ENCODE data around the gene TRPM3. TPM values are rescaled to one million over a fixed set of nuclear protein-coding genes. Genes with fewer than 3 reads are reported as not detected.

Gene TRPM3
- total and polyA plus RNA-seq, 4 experiments from 2014 or later = not detected

GRCh38 chr9:70577671-70578070 lies 543.8 kb downstream of the TRPM3 start:
- Mint-ChIP-seq H3K4me3 (no peak overlapping the region), H3K27me3 (no peaks in the 10 kb centered on the region), H3K36me3 (no peaks in the 10 kb centered on the region), H3K4me1 (peaks cover 0 to 4% (median under 1%) of the 10 kb centered on the region in 4 donors), H3K27ac (no peak overlapping the region), H3K9me3 (no peaks in the 10 kb centered on the region)
- Histone ChIP-seq H3K27ac (ENCODE audit: low read depth, low read length) (no peak overlapping the region), H3K4me3 (ENCODE audit: low read length in 2 of 2) (no peak overlapping the region), H3K4me1 (ENCODE audit: insufficient read depth, low read length) (no peaks in the 10 kb centered on the region), H3K9me3 (ENCODE audit: control insufficient read depth in 1 of 2, low read length in 2 of 2) (no peaks in the 10 kb centered on the region), H3K36me3 (ENCODE audit: insufficient read depth, low read length) (no peaks in the 10 kb centered on the region), H3K27me3 (ENCODE audit: insufficient read depth, low read length) (no peaks in the 10 kb centered on the region)
- DNase-seq = no peak
- intact Hi-C loops (cut with micrococcal nuclease) = no loop called here
- ChIA-PET CTCF (ENCODE audit: partially characterized antibody) (interaction anchor here (0.9 to 2.1 kb wide), 5 partner anchors 9 to 237 kb away, joined by 3 to 6 read pairs (median 3); no protein-coding TSS in a partner anchor), POLR2A (ENCODE audit: partially characterized antibody) (no interaction called here)

- Histone ChIP-seq H3K4me1 (ENCODE audit: insufficient read depth, low read length) (no peaks in the 10 kb centered on the region), H3K27ac (ENCODE audit: low read depth, low read length) (no peak overlapping the region), H3K4me3 (ENCODE audit: low read length in 2 of 2) (no peak overlapping the region), H3K27me3 (ENCODE audit: insufficient read depth, low read length) (no peaks in the 10 kb centered on the region), H3K36me3 (ENCODE audit: insufficient read depth, low read length) (no peaks in the 10 kb centered on the region), H3K9me3 (ENCODE audit: control insufficient read depth in 1 of 2, low read length in 2 of 2) (no peaks in the 10 kb centered on the region)
- intact Hi-C loops (cut with micrococcal nuclease) = no loop called here
- CTCF ChIA-PET (ENCODE audit: partially characterized antibody) = interaction anchor here (1.0 to 2.6 kb wide), 2 partner anchors 9 to 13 kb away, joined by 3 to 9 read pairs; no protein-coding TSS in a partner anchor
- no peak overlapping the region for H3K27ac Mint-ChIP-seq
- H3K27me3 Mint-ChIP-seq = no peaks in the 10 kb centered on the region
- H3K4me1 Mint-ChIP-seq = peaks cover 0 to 4% (median under 1%) of the 10 kb centered on the region in 4 donors
- POLR2A ChIA-PET (ENCODE audit: partially characterized antibody) = interaction anchor here (0.6 kb wide), 1 partner anchor 14 kb away, joined by 3 read pairs; no protein-coding TSS in a partner anchor
- DNase-seq = no peak
- H3K4me3 Mint-ChIP-seq = no peak overlapping the region
- H3K9me3 Mint-ChIP-seq = no peaks in the 10 kb centered on the region
- no peaks in the 10 kb centered on the region for H3K36me3 Mint-ChIP-seq
Observed at GRCh38 chr9:70576116-70576515, 545.3 kb downstream of the TRPM3 start.

- POLR2A ChIA-PET (ENCODE audit: partially characterized antibody) = interaction anchor here (0.9 to 1.3 kb wide), 2 partner anchors 11 to 18 kb away, joined by 3 to 4 read pairs; no protein-coding TSS in a partner anchor
- Mint-ChIP-seq H3K4me3 (peak overlapping the region in 1 of 8 donors; percentile 2), H3K36me3 (no peaks in the 10 kb centered on the region), H3K4me1 (peaks cover 0 to 4% (median under 1%) of the 10 kb centered on the region in 4 donors), H3K27ac (no peak overlapping the region), H3K27me3 (no peaks in the 10 kb centered on the region), H3K9me3 (no peaks in the 10 kb centered on the region)
- no peak overlapping the region for H3K27ac ChIP-seq (ENCODE audit: low read depth, low read length)
- no peak overlapping the region for H3K4me3 ChIP-seq (ENCODE audit: low read length in 2 of 2)
- no peaks in the 10 kb centered on the region for H3K4me1 ChIP-seq (ENCODE audit: insufficient read depth, low read length)
- no peaks in the 10 kb centered on the region for H3K36me3 ChIP-seq (ENCODE audit: insufficient read depth, low read length)
- CTCF ChIA-PET (ENCODE audit: partially characterized antibody) = interaction anchor here (0.6 to 2.6 kb wide), 6 partner anchors 9 to 180 kb away, joined by 3 to 9 read pairs (median 5); no protein-coding TSS in a partner anchor
- intact Hi-C loops (cut with micrococcal nuclease) = no loop called here
- H3K9me3 ChIP-seq (ENCODE audit: control insufficient read depth in 1 of 2, low read length in 2 of 2) = no peaks in the 10 kb centered on the region
- no peak for DNase-seq
- no peaks in the 10 kb centered on the region for H3K27me3 ChIP-seq (ENCODE audit: insufficient read depth, low read length)
Observed at GRCh38 chr9:70574151-70574837, 547.1 kb downstream of the TRPM3 start.

- Mint-ChIP-seq H3K36me3 (no peaks in the 10 kb centered on the region), H3K4me3 (no peak overlapping the region), H3K9me3 (no peaks in the 10 kb centered on the region), H3K4me1 (peaks cover 0 to 4% (median under 1%) of the 10 kb centered on the region in 4 donors), H3K27me3 (no peaks in the 10 kb centered on the region), H3K27ac (no peak overlapping the region)
- Histone ChIP-seq H3K4me1 (ENCODE audit: insufficient read depth, low read length) (no peaks in the 10 kb centered on the region), H3K36me3 (ENCODE audit: insufficient read depth, low read length) (no peaks in the 10 kb centered on the region), H3K27ac (ENCODE audit: low read depth, low read length) (no peak overlapping the region), H3K9me3 (ENCODE audit: control insufficient read depth in 1 of 2, low read length in 2 of 2) (no peaks in the 10 kb centered on the region), H3K27me3 (ENCODE audit: insufficient read depth, low read length) (no peaks in the 10 kb centered on the region), H3K4me3 (ENCODE audit: low read length in 2 of 2) (no peak overlapping the region)
- no peak for DNase-seq
- ChIA-PET CTCF (ENCODE audit: partially characterized antibody) (interaction anchor here (2.4 kb wide), 1 partner anchor 29 kb away, joined by 8 read pairs; no protein-coding TSS in a partner anchor), POLR2A (ENCODE audit: partially characterized antibody) (no interaction called here)
- intact Hi-C loops (cut with micrococcal nuclease) = no loop called here
Observed at GRCh38 chr9:70573308-70573707, 548.1 kb downstream of the TRPM3 start.

- intact Hi-C loops (cut with micrococcal nuclease) = no loop called here
- H3K27me3 ChIP-seq (ENCODE audit: insufficient read depth, low read length) = no peaks in the 10 kb centered on the region
- H3K9me3 Mint-ChIP-seq = no peaks in the 10 kb centered on the region
- no peak for DNase-seq
- no peak overlapping the region for H3K4me3 ChIP-seq (ENCODE audit: low read length in 2 of 2)
- H3K27ac Mint-ChIP-seq = no peak overlapping the region
- peaks cover 0 to 4% (median under 1%) of the 10 kb centered on the region in 4 donors for H3K4me1 Mint-ChIP-seq
- no peaks in the 10 kb centered on the region for H3K4me1 ChIP-seq (ENCODE audit: insufficient read depth, low read length)
- H3K36me3 ChIP-seq (ENCODE audit: insufficient read depth, low read length) = no peaks in the 10 kb centered on the region
- H3K9me3 ChIP-seq (ENCODE audit: control insufficient read depth in 1 of 2, low read length in 2 of 2) = no peaks in the 10 kb centered on the region
- H3K27ac ChIP-seq (ENCODE audit: low read depth, low read length) = no peak overlapping the region
- H3K36me3 Mint-ChIP-seq = no peaks in the 10 kb centered on the region
- CTCF ChIA-PET (ENCODE audit: partially characterized antibody) = interaction anchor here (1.4 kb wide), 1 partner anchor 8 kb away, joined by 3 read pairs; no protein-coding TSS in a partner anchor
- POLR2A ChIA-PET (ENCODE audit: partially characterized antibody) = no interaction called here
- no peak overlapping the region for H3K4me3 Mint-ChIP-seq
- H3K27me3 Mint-ChIP-seq = no peaks in the 10 kb centered on the region
Observed at GRCh38 chr9:70571258-70571657, 550.2 kb downstream of the TRPM3 start.

GRCh38 chr9:70569791-70570190 lies 551.6 kb downstream of the TRPM3 start:
- Mint-ChIP-seq H3K27ac (no peak overlapping the region), H3K9me3 (no peaks in the 10 kb centered on the region), H3K27me3 (no peaks in the 10 kb centered on the region), H3K36me3 (no peaks in the 10 kb centered on the region), H3K4me3 (no peak overlapping the region), H3K4me1 (peaks cover 3 to 11% (median 7%) of the 10 kb centered on the region in 4 donors)
- DNase-seq = no peak
- no peaks in the 10 kb centered on the region for H3K9me3 ChIP-seq (ENCODE audit: control insufficient read depth in 1 of 2, low read length in 2 of 2)
- no peaks in the 10 kb centered on the region for H3K36me3 ChIP-seq (ENCODE audit: insufficient read depth, low read length)
- ChIA-PET POLR2A (ENCODE audit: partially characterized antibody) (no interaction called here), CTCF (ENCODE audit: partially characterized antibody) (interaction anchor here (1.0 kb wide), 1 partner anchor 8 kb away, joined by 4 read pairs; no protein-coding TSS in a partner anchor)
- H3K27me3 ChIP-seq (ENCODE audit: insufficient read depth, low read length) = no peaks in the 10 kb centered on the region
- intact Hi-C loops (cut with micrococcal nuclease) = no loop called here
- no peak overlapping the region for H3K27ac ChIP-seq (ENCODE audit: low read depth, low read length)
- peaks cover 3% of the 10 kb centered on the region for H3K4me1 ChIP-seq (ENCODE audit: insufficient read depth, low read length)
- no peak overlapping the region for H3K4me3 ChIP-seq (ENCODE audit: low read length in 2 of 2)

GRCh38 chr9:70569070-70569772 lies 552.2 kb downstream of the TRPM3 start:
- no peak overlapping the region for H3K4me3 ChIP-seq (ENCODE audit: low read length in 2 of 2)
- H3K36me3 ChIP-seq (ENCODE audit: insufficient read depth, low read length) = no peaks in the 10 kb centered on the region
- Mint-ChIP-seq H3K27me3 (no peaks in the 10 kb centered on the region), H3K4me1 (peaks cover 9 to 15% (median 12%) of the 10 kb centered on the region in 4 donors), H3K27ac (no peak overlapping the region), H3K4me3 (no peak overlapping the region), H3K36me3 (no peaks in the 10 kb centered on the region), H3K9me3 (no peaks in the 10 kb centered on the region)
- CTCF ChIA-PET (ENCODE audit: partially characterized antibody) = interaction anchor here (1.0 kb wide), 1 partner anchor 9 kb away, joined by 4 read pairs; no protein-coding TSS in a partner anchor
- peaks cover 8% of the 10 kb centered on the region for H3K4me1 ChIP-seq (ENCODE audit: insufficient read depth, low read length)
- intact Hi-C loops (cut with micrococcal nuclease) = no loop called here
- POLR2A ChIA-PET (ENCODE audit: partially characterized antibody) = no interaction called here
- DNase-seq = no peak
- no peaks in the 10 kb centered on the region for H3K27me3 ChIP-seq (ENCODE audit: insufficient read depth, low read length)
- H3K9me3 ChIP-seq (ENCODE audit: control insufficient read depth in 1 of 2, low read length in 2 of 2) = no peaks in the 10 kb centered on the region
- H3K27ac ChIP-seq (ENCODE audit: low read depth, low read length) = no peak overlapping the region
